KMS-11 (cell line): ENCODE results near the gene CHST12.
A peak's percentile ranks its signal among the peaks of the same experiment; 100 is the strongest.

ENCODE experiments used
- H2AFZ ChIP-seq: fragments of 200-600 bp; sonication (generic); 2 replicates; pipeline ENCODE4 v1.6.1; 2016; ENCODE audit warnings: antibody characterized with exemption, mixed run types, low read depth
- H3K27ac ChIP-seq: fragments of 200-600 bp; sonication (generic); 2 replicates; pipeline ENCODE4 v1.6.1; 2016; ENCODE audit warnings: mild to moderate bottlenecking, mixed run types
- H3K27me3 ChIP-seq: fragments of 200-600 bp; sonication (generic); 2 replicates; pipeline ENCODE4 v1.6.1; 2017; ENCODE audit warnings: mild to moderate bottlenecking, low read depth, mixed run types, moderate library complexity; ENCODE audit not compliant: insufficient read depth
- H3K36me3 ChIP-seq: fragments of 200-600 bp; sonication (generic); 2 replicates; pipeline ENCODE4 v1.6.1; 2017; ENCODE audit warnings: mild to moderate bottlenecking, mixed run types; ENCODE audit not compliant: insufficient read depth
- H3K4me1 ChIP-seq: fragments of 200-600 bp; sonication (generic); 2 replicates; pipeline ENCODE4 v1.6.1; 2016; ENCODE audit warnings: mild to moderate bottlenecking, low read depth, mixed run types; ENCODE audit not compliant: poor library complexity, severe bottlenecking
- H3K4me2 ChIP-seq: fragments of 200-600 bp; sonication (generic); 2 replicates; pipeline ENCODE4 v1.7.0; 2016; ENCODE audit warnings: mild to moderate bottlenecking, mixed run types
- H3K4me3 ChIP-seq: fragments of 200-600 bp; sonication (generic); IDR thresholded peaks from 2 replicates; pipeline ENCODE4 v1.6.1; 2017; ENCODE audit warnings: low read depth, low read length, mixed read lengths; ENCODE audit not compliant: insufficient read depth
- H3K79me2 ChIP-seq: fragments of 200-600 bp; sonication (generic); 2 replicates; pipeline ENCODE4 v1.6.1; 2016; ENCODE audit warnings: low read depth, mixed run types; ENCODE audit not compliant: insufficient read depth
- H3K9ac ChIP-seq: fragments of 200-600 bp; sonication (generic); 2 replicates; pipeline ENCODE4 v1.6.1; 2016; ENCODE audit warnings: mild to moderate bottlenecking, mixed run types
- H4K20me1 ChIP-seq: fragments of 200-600 bp; sonication (generic); 2 replicates; pipeline ENCODE4 v1.6.1; 2016; ENCODE audit warnings: mild to moderate bottlenecking, mixed run types; ENCODE audit not compliant: insufficient read depth
- CTCF ChIP-seq: fragments of 200-600 bp; sonication (generic); conservative IDR thresholded peaks from 2 replicates; pipeline ENCODE4 v1.6.1; 2017; ENCODE audit warnings: low read depth, mild to moderate bottlenecking, antibody characterized with exemption, low read length, moderate library complexity, mixed read lengths

CHST12 gene

GRCh38 chr7:2445047-2445446 lies 41.6 kb downstream of the CHST12 start:
- no peaks in the 10 kb centered on the region for H3K36me3 ChIP-seq
- no peak overlapping the region for H3K4me3 ChIP-seq
- H3K27me3 ChIP-seq = no peaks in the 10 kb centered on the region; the same call in 1 of the 2 replicates
- H3K79me2 ChIP-seq = no peaks in the 10 kb centered on the region
- H3K9ac ChIP-seq = no peak overlapping the region
- H3K4me1 ChIP-seq = peaks cover 5% of the 10 kb centered on the region
- no peaks in the 10 kb centered on the region for H4K20me1 ChIP-seq
- no peak overlapping the region for H2AFZ ChIP-seq
- no peak for TF ChIP-seq CTCF
- no peak overlapping the region for H3K4me2 ChIP-seq
- H3K27ac ChIP-seq = no peak overlapping the region

GRCh38 chr7:2445898-2446555 lies 42.6 kb downstream of the CHST12 start:
- H3K9ac ChIP-seq = no peak overlapping the region
- no peak overlapping the region for H2AFZ ChIP-seq
- no peak for TF ChIP-seq CTCF
- no peaks in the 10 kb centered on the region for H4K20me1 ChIP-seq
- no peak overlapping the region for H3K27ac ChIP-seq
- H3K36me3 ChIP-seq = no peaks in the 10 kb centered on the region
- no peak overlapping the region for H3K4me2 ChIP-seq
- no peaks in the 10 kb centered on the region for H3K79me2 ChIP-seq
- H3K27me3 ChIP-seq = no peaks in the 10 kb centered on the region; the same call in 1 of the 2 replicates
- no peak overlapping the region for H3K4me3 ChIP-seq
- H3K4me1 ChIP-seq = peaks cover 15% of the 10 kb centered on the region

DNA sequence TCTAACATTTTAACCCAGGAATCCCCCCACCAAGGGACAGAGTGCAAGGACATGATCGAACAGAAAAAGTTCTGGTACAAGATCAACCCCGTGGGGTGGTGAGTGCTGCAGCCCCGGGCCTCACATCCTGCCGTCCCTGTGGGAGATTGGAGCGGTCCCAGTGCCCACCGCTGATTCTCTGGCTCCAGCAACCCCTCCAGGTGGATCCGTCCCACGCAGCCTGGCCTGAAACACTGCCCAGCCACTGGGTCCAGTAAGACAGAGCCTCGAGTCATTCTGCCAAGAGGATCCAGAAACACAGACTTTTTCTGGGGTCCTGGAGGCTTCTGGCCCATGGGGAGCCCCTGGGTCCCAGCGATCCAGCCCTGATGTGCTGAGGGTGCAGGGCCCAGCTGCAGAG lies 43.3 kb downstream of the CHST12 start:
- H3K4me1 ChIP-seq = peaks cover 22% of the 10 kb centered on the region
- no peak overlapping the region for H3K4me2 ChIP-seq
- H4K20me1 ChIP-seq = no peaks in the 10 kb centered on the region
- TF ChIP-seq CTCF = no peak
- no peak overlapping the region for H2AFZ ChIP-seq
- no peak overlapping the region for H3K4me3 ChIP-seq
- H3K79me2 ChIP-seq = no peaks in the 10 kb centered on the region
- no peak overlapping the region for H3K9ac ChIP-seq
- no peak overlapping the region for H3K27ac ChIP-seq
- H3K27me3 ChIP-seq = no peaks in the 10 kb centered on the region; the same call in 1 of the 2 replicates
- no peaks in the 10 kb centered on the region for H3K36me3 ChIP-seq

GRCh38 chr7:2450198-2451107 lies 47.0 kb downstream of the CHST12 start:
- Histone ChIP-seq H3K4me2 (peak overlapping the region; percentile 79; the same call in 1 of the 2 replicates), H3K4me3 (no peak overlapping the region), H3K9ac (no peak overlapping the region), H4K20me1 (no peaks in the 10 kb centered on the region), H3K27me3 (no peaks in the 10 kb centered on the region; the same call in 1 of the 2 replicates), H2AFZ (no peak overlapping the region), H3K27ac (no peak overlapping the region), H3K36me3 (no peaks in the 10 kb centered on the region), H3K79me2 (no peaks in the 10 kb centered on the region), H3K4me1 (peaks cover 27% of the 10 kb centered on the region)
- no peak for TF ChIP-seq CTCF
